ENCODE results near the gene HK1. TPM values are rescaled to one million over a fixed set of nuclear protein-coding genes. Genes with fewer than 3 reads are reported as not detected.
A peak's percentile ranks its signal among the peaks of the same experiment; 100 is the strongest.

The HK1 gene
- total and polyA plus RNA-seq, 2 of the 4 experiments (the other 2 are of a cell fraction), result 53.7 to 90.5 TPM

DNA sequence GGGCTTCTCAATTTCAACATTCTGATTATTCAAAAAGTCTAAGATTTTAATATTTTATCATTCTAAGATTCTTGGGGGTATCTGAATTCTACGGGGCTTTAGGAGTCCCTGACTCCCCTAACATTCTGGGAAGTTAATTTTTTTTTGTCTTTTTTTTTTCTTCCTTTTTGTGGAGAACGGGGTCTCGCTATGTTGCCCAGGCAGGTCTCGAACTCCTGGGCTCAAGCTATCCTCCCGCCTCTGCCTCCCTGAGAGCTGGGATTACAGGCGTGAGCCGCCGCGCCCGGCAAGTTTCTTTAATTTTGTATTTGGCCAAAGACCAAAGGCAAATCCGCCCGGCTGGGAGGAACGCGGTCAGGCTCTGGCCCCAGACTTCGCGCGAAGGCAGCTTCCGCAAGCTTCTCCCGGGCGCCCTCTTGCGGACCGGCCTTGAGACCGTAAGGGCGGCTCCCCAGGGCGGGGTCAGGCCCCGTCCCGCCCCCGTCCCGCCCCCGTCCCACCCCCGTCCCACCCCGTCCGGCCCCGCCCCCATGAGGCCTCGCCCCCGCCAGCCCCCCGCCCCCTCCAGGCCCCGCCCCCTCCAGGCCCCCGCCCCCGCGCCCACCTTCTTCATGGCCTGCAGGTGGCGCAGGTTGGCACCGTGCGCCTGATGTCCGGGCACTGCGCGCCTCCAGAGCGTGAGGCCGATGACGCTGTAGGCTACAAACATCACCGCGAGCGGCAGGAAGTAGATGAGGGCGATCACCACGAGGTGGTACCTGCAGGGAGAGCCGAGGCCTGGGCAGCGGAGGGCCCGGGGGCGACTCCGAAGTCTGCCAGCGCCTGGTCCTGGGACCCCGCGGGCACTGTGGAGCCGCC, 130.3 kb downstream of the HK1 start:
- no TSS peak for BruUV-seq (replicated peaks)
- Histone ChIP-seq H2BK5ac (ENCODE audit: low read depth, low read length, poor library complexity, severe bottlenecking) (no peak overlapping the region), H2BK15ac (ENCODE audit: low read depth, low read length) (no peak overlapping the region), H2BK120ac (ENCODE audit: low read depth, low read length) (no peak overlapping the region), H2AFZ (replicated peaks; ENCODE audit: low read length, poor library complexity) (peak overlapping the region; percentile 93), H4K8ac (ENCODE audit: low read depth in 2 of 2, low read length in 2 of 2) (peak overlapping the region; percentile 46 to 63; a peak in 2 of 4 replicates), H3K14ac (replicated peaks; ENCODE audit: low read depth, low read length) (0 out of 2 replicates have a peak overlapping the region, but pooled peaks have one; percentile 76), H2AK5ac (ENCODE audit: low read depth, low read length) (no peak overlapping the region; the same call in 1 of the 2 replicates), H3K4me2 (ENCODE audit: low read depth, low read length) (peak overlapping the region; percentile 71), H3K56ac (ENCODE audit: extremely low read depth, insufficient read depth, low read length) (no peak overlapping the region), H4K91ac (ENCODE audit: insufficient read depth, low read depth, low read length) (no peak overlapping the region), H3K18ac (ENCODE audit: low read depth, low read length) (no peak overlapping the region), H3K9ac (ENCODE audit: low read depth, low read length) (peak overlapping the region; percentile 18; the same call in 1 of the 2 replicates), H2BK20ac (ENCODE audit: low read depth, low read length) (no peak overlapping the region), H3K4me3 (ENCODE audit: insufficient read depth, low read depth, low read length) (peak overlapping the region; percentile 51), H2AK9ac (replicated peaks; ENCODE audit: low read depth, low read length, poor library complexity) (peak overlapping the region; percentile 94), H3K36me3 (ENCODE audit: control insufficient read depth, insufficient read depth, low read length) (no peaks in the 10 kb centered on the region), H3K9me3 (ENCODE audit: control insufficient read depth, insufficient read depth, low read length) (no peaks in the 10 kb centered on the region), H3K23ac (ENCODE audit: low read depth, low read length) (no peak overlapping the region), H3K9me1 (ENCODE audit: insufficient read depth, low read length) (peaks cover 11% of the 10 kb centered on the region), H3K27me3 (ENCODE audit: control insufficient read depth, insufficient read depth, low read length) (no peaks in the 10 kb centered on the region; the same call in 1 of the 2 replicates), H3K4me1 (ENCODE audit: control insufficient read depth, insufficient read depth, low read length) (peaks cover 6% of the 10 kb centered on the region), H3K79me1 (ENCODE audit: low read depth in 1 of 2, low read length in 2 of 2) (no peaks in the 10 kb centered on the region), H3K4ac (ENCODE audit: low read depth, low read length) (peak overlapping the region; percentile 46; the same call in 1 of the 2 replicates), H3K27ac (ENCODE audit: insufficient read depth, low read length) (no peak overlapping the region), H4K5ac (ENCODE audit: low read depth, low read length) (no peak overlapping the region; the same call in 1 of the 2 replicates), H4K20me1 (ENCODE audit: insufficient read depth, low read length) (no peaks in the 10 kb centered on the region)
- ChIA-PET CTCF (interaction anchor here (0.5 to 1.3 kb wide), 13 partner anchors 9 to 232 kb away, joined by 3 to 9 read pairs (median 3); no protein-coding TSS in a partner anchor), POLR2A (ENCODE audit: unreplicated experiment) (no interaction called here)
- dilution Hi-C loops (cut with HindIII; ENCODE audit: low sequenced_read_pairs, unreplicated experiment), result no loop called here
- ATAC-seq (ENCODE audit: low read depth) (peak; percentile 92), DNase-seq (peak; percentile 89)
- 7% methylated on average over 17 of the region's 64 CpGs; no CpG with 5 or more reads in 1 of the 2 experiments for WGBS, 2 experiments (ENCODE audit: extremely low coverage in 2 of 2, insufficient read length in 1 of 2)
- intact Hi-C loops (cut with micrococcal nuclease), result loop anchor here (1.0 kb wide), 2 partner anchors 99 to 171 kb away; no protein-coding TSS in a partner anchor
- in situ Hi-C loops (cut with MboI; ENCODE audit: low sequenced_read_pairs), result no loop called here
- TF ChIP-seq, protein P1, sequence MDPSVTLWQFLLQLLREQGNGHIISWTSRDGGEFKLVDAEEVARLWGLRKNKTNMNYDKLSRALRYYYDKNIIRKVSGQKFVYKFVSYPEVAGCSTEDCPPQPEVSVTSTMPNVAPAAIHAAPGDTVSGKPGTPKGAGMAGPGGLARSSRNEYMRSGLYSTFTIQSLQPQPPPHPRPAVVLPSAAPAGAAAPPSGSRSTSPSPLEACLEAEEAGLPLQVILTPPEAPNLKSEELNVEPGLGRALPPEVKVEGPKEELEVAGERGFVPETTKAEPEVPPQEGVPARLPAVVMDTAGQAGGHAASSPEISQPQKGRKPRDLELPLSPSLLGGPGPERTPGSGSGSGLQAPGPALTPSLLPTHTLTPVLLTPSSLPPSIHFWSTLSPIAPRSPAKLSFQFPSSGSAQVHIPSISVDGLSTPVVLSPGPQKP (IDR thresholded peaks at IDR 0.05; ENCODE audit: borderline replicate concordance, low read depth, low read length), result no peak
- TF ChIP-seq SMC3 (IDR thresholded peaks at IDR 0.05; ENCODE audit: low read depth, low read length), result peak; percentile 23
- no peak for TF ChIP-seq MAFK (IDR thresholded peaks at IDR 0.05; ENCODE audit: low read depth, low read length)
- peak; percentile 43; the same call in 1 of the 2 replicates for TF ChIP-seq RAD21 (IDR thresholded peaks at IDR 0.05; ENCODE audit: low read length)
- TF ChIP-seq MXI1 (IDR thresholded peaks at IDR 0.05; ENCODE audit: borderline replicate concordance, low read depth, low read length), result 0 out of 2 replicates have a peak, but pooled peaks have one; percentile 16
- TF ChIP-seq, protein P2, sequence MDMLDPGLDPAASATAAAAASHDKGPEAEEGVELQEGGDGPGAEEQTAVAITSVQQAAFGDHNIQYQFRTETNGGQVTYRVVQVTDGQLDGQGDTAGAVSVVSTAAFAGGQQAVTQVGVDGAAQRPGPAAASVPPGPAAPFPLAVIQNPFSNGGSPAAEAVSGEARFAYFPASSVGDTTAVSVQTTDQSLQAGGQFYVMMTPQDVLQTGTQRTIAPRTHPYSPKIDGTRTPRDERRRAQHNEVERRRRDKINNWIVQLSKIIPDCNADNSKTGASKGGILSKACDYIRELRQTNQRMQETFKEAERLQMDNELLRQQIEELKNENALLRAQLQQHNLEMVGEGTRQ (IDR thresholded peaks at IDR 0.05; ENCODE audit: low read depth, low read length), result 0 out of 2 replicates have a peak, but pooled peaks have one; percentile 16
- peak; percentile 38 for TF ChIP-seq RCOR1 (IDR thresholded peaks at IDR 0.05; ENCODE audit: insufficient replicate concordance, low read length)
- TF ChIP-seq CEBPB (IDR thresholded peaks at IDR 0.05; ENCODE audit: low read depth, low read length), result no peak
- no peak for TF ChIP-seq FOS (IDR thresholded peaks at IDR 0.05; ENCODE audit: low read depth, low read length)
- TF ChIP-seq RFX5 (IDR thresholded peaks at IDR 0.05; ENCODE audit: low read depth, low read length), result no peak
- TF ChIP-seq POLR2A (IDR thresholded peaks at IDR 0.05; ENCODE audit: low read depth, low read length), result no peak
- no peak for TF ChIP-seq NFE2L2 (IDR thresholded peaks at IDR 0.05; ENCODE audit: low read depth, low read length)
- peak; percentile 27; the same call in 1 of the 2 replicates for TF ChIP-seq BHLHE40 (IDR thresholded peaks at IDR 0.05; ENCODE audit: low read depth, low read length)
- no peak for TF ChIP-seq CHD1 (IDR thresholded peaks at IDR 0.05; ENCODE audit: low read depth, low read length)
